Fibroblast of pulmonary artery (primary cell): Measurements from ENCODE around the gene MUC4.
"Not testable (repeated sequence)": the region's sequence is repeated elsewhere in the genome, so short reads cannot be mapped to it uniquely, and the experiment has no call there.

Experiments used
- DNase-seq: peaks from one replicate; pipeline ENCODE4 v3.0.0-alpha.2; 2010; ENCODE audit warnings: low read depth
- H3K4me3 ChIP-seq: replicated peaks from 2 replicates; pipeline ENCODE4 v1.5.1; 2011; ENCODE audit warnings: low read depth, mild to moderate bottlenecking, control low read depth, low read length, moderate library complexity
- CTCF ChIP-seq: IDR thresholded peaks from 2 replicates; pipeline ENCODE4 v1.5.1; 2011; ENCODE audit warnings: mild to moderate bottlenecking, control low read depth, low read length, inconsistent platforms; ENCODE audit errors: missing control alignments

MUC4 gene

GRCh38 chr3:195711813-195712534, 99.8 kb downstream of the MUC4 start:
- DNase-seq, result no peak
- no peak overlapping the region for H3K4me3 ChIP-seq
- TF ChIP-seq CTCF, result no peak

- DNase-seq, H3K4me3 ChIP-seq: not testable (repeated sequence)
Measured at GRCh38 chr3:195711091-195711812, 100.5 kb downstream of the MUC4 start.

- H3K4me3 ChIP-seq, DNase-seq: not testable (repeated sequence)
Measured at GRCh38 chr3:195710126-195710905, 101.4 kb downstream of the MUC4 start.

- DNase-seq, result no peak
- TF ChIP-seq CTCF, result no peak
- no peak overlapping the region for H3K4me3 ChIP-seq
Measured at GRCh38 chr3:195709676-195710085, 102.0 kb downstream of the MUC4 start.

GRCh38 chr3:195708626-195709481, 102.9 kb downstream of the MUC4 start:
- TF ChIP-seq CTCF, result no peak
- no peak for DNase-seq
- H3K4me3 ChIP-seq, result no peak overlapping the region

- TF ChIP-seq CTCF, result no peak
- DNase-seq, result no peak
Measured at GRCh38 chr3:195708061-195708460, 103.7 kb downstream of the MUC4 start.

GRCh38 chr3:195705081-195705991, 106.4 kb downstream of the MUC4 start:
- H3K4me3 ChIP-seq, result no peak overlapping the region
- DNase-seq, result no peak
- TF ChIP-seq CTCF, result no peak

More at GRCh38 chr3:195708061-195708460, 103.7 kb downstream of the MUC4 start:
- H3K4me3 ChIP-seq, result no peak overlapping the region
